IPS-NIHi7 (cell line): ENCODE results near the gene RAB22A.
"Not testable (repeated sequence)": the region's sequence is repeated elsewhere in the genome, so short reads cannot be mapped to it uniquely, and the experiment has no call there.

ENCODE experiments used
- DNase-seq: peaks from one replicate; pipeline ENCODE4 v3.0.0; 2012; ENCODE audit warnings: mixed read lengths; ENCODE audit errors: extremely low spot score

Gene RAB22A

GRCh38 chr20:58408603-58409246, 99.2 kb downstream of the RAB22A start:
- DNase-seq = no peak

GRCh38 chr20:58414216-58414615, 104.7 kb downstream of the RAB22A start:
- DNase-seq = not testable (repeated sequence)

GRCh38 chr20:58414786-58415185, 105.3 kb downstream of the RAB22A start:
- not testable (repeated sequence) for DNase-seq

GRCh38 chr20:58416057-58416456, 106.5 kb downstream of the RAB22A start:
- no peak for DNase-seq

GRCh38 chr20:58416835-58417234, 107.3 kb downstream of the RAB22A start:
- no peak for DNase-seq
